Endodermal cell (in vitro differentiated cells): ENCODE data around the gene LIG4. TPM values are rescaled to one million over a fixed set of nuclear protein-coding genes. Genes with fewer than 3 reads are reported as not detected.

ENCODE experiments used
- DNase-seq: peaks from one replicate; pipeline ENCODE4 v3.0.0-alpha.2; 2017
- H3K27ac ChIP-seq: 2 replicates; pipeline ENCODE4 v1.5.1; 2013; ENCODE audit warnings: mild to moderate bottlenecking, low read depth, low read length, moderate library complexity
- H3K27me3 ChIP-seq: 2 replicates; pipeline ENCODE4 v1.6.1; 2013; ENCODE audit warnings: mild to moderate bottlenecking, low read length, moderate library complexity; ENCODE audit not compliant: insufficient read depth, control insufficient read depth, poor library complexity, severe bottlenecking
- H3K36me3 ChIP-seq: 2 replicates; pipeline ENCODE4 v1.7.0; 2013; ENCODE audit warnings: mild to moderate bottlenecking, low read length, moderate library complexity; ENCODE audit not compliant: control insufficient read depth, insufficient read depth
- H3K4me1 ChIP-seq: one replicate; pipeline ENCODE4 v1.7.0; 2013; ENCODE audit warnings: low read length; ENCODE audit not compliant: control insufficient read depth, insufficient read depth
- H3K4me3 ChIP-seq: 2 replicates; pipeline ENCODE4 v1.5.1; 2013; ENCODE audit warnings: mild to moderate bottlenecking, low read length, moderate library complexity
- H3K9ac ChIP-seq: 2 replicates; pipeline ENCODE4 v1.6.1; 2013; ENCODE audit warnings: mild to moderate bottlenecking, low read length, moderate library complexity; ENCODE audit not compliant: poor library complexity, severe bottlenecking; ENCODE audit errors: extremely low read depth
- H3K9me3 ChIP-seq: 2 replicates; pipeline ENCODE4 v1.6.1; 2013; ENCODE audit warnings: mild to moderate bottlenecking, low read length, moderate library complexity; ENCODE audit not compliant: control insufficient read depth
- H3K27ac Mint-ChIP-seq: 2 replicates; pipeline ENCODE4 v1.8.0; 2020; ENCODE audit warnings: mixed read lengths
- H3K27me3 Mint-ChIP-seq: 2 replicates; pipeline ENCODE4 v1.8.0; 2021; ENCODE audit warnings: mild to moderate bottlenecking, mixed read lengths; ENCODE audit not compliant: insufficient read depth
- H3K36me3 Mint-ChIP-seq: 2 replicates; pipeline ENCODE4 v1.8.0; 2020; ENCODE audit warnings: low read depth, mixed read lengths
- H3K4me1 Mint-ChIP-seq: 2 replicates; pipeline ENCODE4 v1.8.0; 2020; ENCODE audit warnings: mixed read lengths
- H3K4me3 Mint-ChIP-seq: 2 replicates; pipeline ENCODE4 v1.8.0; 2020; ENCODE audit warnings: mild to moderate bottlenecking, moderate library complexity, mixed read lengths
- H3K9me3 Mint-ChIP-seq: 2 replicates; pipeline ENCODE4 v1.8.0; 2020; ENCODE audit warnings: mild to moderate bottlenecking, mixed read lengths
- CTCF ChIP-seq: fragments of 200-600 bp; sonication (generic); conservative IDR thresholded peaks from 2 replicates; pipeline ENCODE4 v1.5.0; 2021; ENCODE audit warnings: antibody characterized with exemption, mild to moderate bottlenecking
- WGBS, 2 experiments: methylation state at CpG; one replicate each; pipeline versions ENCODE4 v1.1.5 to v1.1.7; 2013; ENCODE audit warnings: missing lambda C conversion rate in 2 of 2, mixed read lengths in 1 of 2; ENCODE audit not compliant: insufficient coverage in 1 of 2, insufficient read length in 1 of 2; 5-methylcytosine and 5-hydroxymethylcytosine counted together
- total RNA-seq, 2 donors: library from RNA; stranded (reverse); fragmentation: NEBNext Ultra II Directional in 1 of 2; extraction: Animal tissue kit (Norgen Biotek cat#: 25700) in 1 of 2; gene quantifications; 2 replicates in 1 of 2; 3 replicates in 1 of 2; pipeline ENCODE4 v1.2.1, GENCODE V29; 2021

LIG4 gene
- total RNA-seq, 2 donors from 2014 or later = 7.5 to 10.8 TPM

- Mint-ChIP-seq H3K27ac (no peak overlapping the region), H3K36me3 (peaks cover 8% of the 10 kb centered on the region), H3K4me1 (peaks cover 14% of the 10 kb centered on the region), H3K4me3 (no peak overlapping the region), H3K27me3 (no peaks in the 10 kb centered on the region), H3K9me3 (no peaks in the 10 kb centered on the region)
- Histone ChIP-seq H3K9me3 (no peaks in the 10 kb centered on the region), H3K27ac (no peak overlapping the region), H3K9ac (no peak overlapping the region), H3K36me3 (peaks cover 12% of the 10 kb centered on the region), H3K4me3 (no peak overlapping the region), H3K4me1 (no peaks in the 10 kb centered on the region), H3K27me3 (no peaks in the 10 kb centered on the region)
- DNase-seq = no peak
- no peak for TF ChIP-seq CTCF
- 71 to 73% methylated on average over 1 of the region's 1 CpG for WGBS, 2 experiments
These were observed 10.8 kb upstream of the LIG4 start for GRCh38 chr13:108226184-108226583.

GRCh38 chr13:108225440-108225839, 10.1 kb upstream of the LIG4 start:
- Mint-ChIP-seq H3K36me3 (peaks cover 8% of the 10 kb centered on the region), H3K27ac (no peak overlapping the region), H3K4me3 (no peak overlapping the region), H3K9me3 (no peaks in the 10 kb centered on the region), H3K27me3 (no peaks in the 10 kb centered on the region), H3K4me1 (peaks cover 14% of the 10 kb centered on the region)
- Histone ChIP-seq H3K9ac (no peak overlapping the region), H3K27me3 (no peaks in the 10 kb centered on the region), H3K27ac (no peak overlapping the region), H3K4me1 (no peaks in the 10 kb centered on the region), H3K9me3 (no peaks in the 10 kb centered on the region), H3K36me3 (peaks cover 12% of the 10 kb centered on the region), H3K4me3 (no peak overlapping the region)
- no peak for DNase-seq
- no peak for TF ChIP-seq CTCF
- WGBS, 2 experiments = 74 to 100% methylated on average over 1 of the region's 1 CpG

GRCh38 chr13:108223687-108224503, 8.6 kb upstream of the LIG4 start:
- no peaks in the 10 kb centered on the region for H3K27me3 ChIP-seq
- H3K9ac ChIP-seq = no peak overlapping the region
- no peaks in the 10 kb centered on the region for H3K9me3 Mint-ChIP-seq
- no peak overlapping the region for H3K27ac ChIP-seq
- H3K36me3 ChIP-seq = no peaks in the 10 kb centered on the region
- H3K4me1 ChIP-seq = no peaks in the 10 kb centered on the region
- no peaks in the 10 kb centered on the region for H3K27me3 Mint-ChIP-seq
- H3K4me1 Mint-ChIP-seq = peaks cover 25% of the 10 kb centered on the region
- TF ChIP-seq CTCF = no peak
- no peak overlapping the region for H3K4me3 ChIP-seq
- no peak overlapping the region for H3K27ac Mint-ChIP-seq
- H3K36me3 Mint-ChIP-seq = no peaks in the 10 kb centered on the region
- WGBS, 2 experiments = 94 to 95% methylated on average over 4 to 6 of the region's 7 CpGs
- no peak overlapping the region for H3K4me3 Mint-ChIP-seq
- H3K9me3 ChIP-seq = no peaks in the 10 kb centered on the region
- no peak for DNase-seq
